ENCODE results near the gene SYT14.
"Not testable (repeated sequence)": the region's sequence is repeated elsewhere in the genome, so short reads cannot be mapped to it uniquely, and the experiment has no call there.

Gene SYT14

GRCh38 chr1:210024996-210025395 lies 87.0 kb downstream of the SYT14 start:
- DNase-seq (ENCODE audit: low read depth, low spot score), result no peak

DNA sequence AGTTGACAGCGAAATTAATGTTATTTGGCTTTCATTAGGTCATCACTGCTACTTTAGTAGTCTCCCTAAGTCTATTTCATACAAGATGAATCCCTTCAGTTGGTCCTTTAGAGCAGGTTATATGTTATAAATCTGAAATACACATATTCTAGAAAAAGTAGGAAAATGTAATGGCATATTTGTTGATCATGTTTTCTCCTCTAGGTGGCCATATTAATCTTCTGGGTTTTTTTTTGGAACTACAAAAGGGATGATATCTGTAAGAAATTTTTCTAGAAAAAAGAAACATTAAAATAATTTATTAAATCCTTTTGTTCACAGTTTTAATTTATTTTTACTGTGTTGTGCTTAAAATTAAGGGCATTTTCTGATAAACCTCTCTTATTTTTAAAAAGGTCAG lies 87.9 kb downstream of the SYT14 start:
- DNase-seq (ENCODE audit: low read depth, low spot score), result no peak

- DNase-seq (ENCODE audit: low read depth, low spot score), result no peak
These were observed 90.0 kb downstream of the SYT14 start for GRCh38 chr1:210027994-210028393.

DNA sequence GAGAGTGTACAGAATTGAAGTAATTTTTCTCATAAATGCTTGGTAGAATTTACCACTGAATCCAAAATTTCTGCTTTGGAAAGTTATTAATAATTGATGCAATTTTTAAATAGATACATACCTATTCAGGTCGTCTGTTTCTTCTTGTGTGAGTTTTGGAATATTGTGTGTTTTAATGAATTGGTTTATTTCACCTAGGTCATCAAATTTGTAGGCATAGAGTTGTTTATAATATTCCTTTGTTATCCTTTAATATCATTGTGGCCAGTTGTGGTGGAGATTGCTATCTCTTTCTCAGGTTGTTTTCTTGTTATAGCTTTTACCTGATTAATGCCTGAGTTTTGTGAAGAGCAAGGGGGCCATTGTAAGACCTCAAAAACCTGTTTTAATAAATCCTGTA lies 93.5 kb downstream of the SYT14 start:
- DNase-seq (ENCODE audit: low read depth, low spot score), result no peak

DNA sequence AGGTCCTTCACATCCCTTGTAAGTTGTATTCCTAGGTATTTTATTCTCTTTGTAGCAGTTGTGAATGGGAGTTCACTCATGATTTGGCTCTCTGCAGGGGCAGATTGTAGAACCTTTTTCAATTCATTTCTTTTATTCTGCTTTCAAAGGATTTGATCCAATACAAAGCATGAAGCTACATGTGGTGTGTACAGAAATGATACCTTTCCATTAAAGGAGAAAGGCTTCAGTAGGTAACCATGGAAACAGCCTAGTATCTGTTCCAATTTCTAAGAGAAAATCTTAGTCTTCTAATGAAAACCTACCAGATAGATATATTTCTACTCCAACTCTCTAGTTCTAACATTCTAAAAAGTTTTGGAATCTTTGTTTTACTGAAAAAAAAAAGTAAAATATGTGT lies 105.0 kb downstream of the SYT14 start:
- DNase-seq (ENCODE audit: low read depth, low spot score), result no peak

GRCh38 chr1:210049616-210050015 lies 111.6 kb downstream of the SYT14 start:
- DNase-seq (ENCODE audit: low read depth, low spot score), result no peak

DNA sequence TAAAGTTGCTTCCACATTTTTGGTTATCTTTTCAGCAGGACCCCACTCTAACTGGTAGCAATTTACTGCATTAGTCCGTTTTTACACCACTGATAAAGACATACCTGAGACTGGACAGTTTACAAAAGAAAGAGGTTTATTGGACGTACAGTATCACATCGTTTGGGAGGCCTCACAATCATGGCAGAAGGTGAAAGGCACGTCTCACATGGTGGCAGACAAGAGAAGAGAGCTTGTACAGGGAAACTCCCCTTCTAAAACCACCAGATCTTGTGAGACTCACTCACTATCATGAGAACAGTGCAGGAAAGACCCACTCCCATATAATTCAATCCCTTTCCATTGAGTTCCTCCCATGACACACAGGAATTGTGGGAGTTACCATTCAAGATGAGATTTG lies 112.5 kb downstream of the SYT14 start:
- DNase-seq (ENCODE audit: low read depth, low spot score), result not testable (repeated sequence)

DNA sequence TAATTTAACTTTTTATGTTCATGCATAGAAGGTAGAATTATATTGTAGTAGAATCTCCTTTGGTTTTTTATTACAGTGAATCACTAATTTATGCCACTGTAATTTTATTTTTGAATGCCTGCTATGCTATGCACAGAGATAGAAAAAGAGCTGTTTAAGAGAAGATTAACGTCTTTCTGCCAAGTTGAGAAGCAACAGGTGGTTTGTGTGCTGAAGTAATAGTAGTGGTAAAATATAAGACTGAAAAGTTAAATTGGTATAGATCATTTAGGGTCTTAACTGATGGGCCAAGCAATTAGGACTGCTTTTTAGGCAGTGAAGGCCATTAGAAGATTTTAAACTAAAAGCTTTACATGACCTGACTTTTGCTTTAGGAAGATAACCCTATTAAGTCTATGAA lies 115.1 kb downstream of the SYT14 start:
- DNase-seq (ENCODE audit: low read depth, low spot score), result no peak

- DNase-seq (ENCODE audit: low read depth, low spot score), result no peak
These were observed 119.6 kb downstream of the SYT14 start for GRCh38 chr1:210057593-210057992.

- no peak for DNase-seq (ENCODE audit: low read depth, low spot score)
These were observed 124.0 kb downstream of the SYT14 start for GRCh38 chr1:210061992-210062391.

DNA sequence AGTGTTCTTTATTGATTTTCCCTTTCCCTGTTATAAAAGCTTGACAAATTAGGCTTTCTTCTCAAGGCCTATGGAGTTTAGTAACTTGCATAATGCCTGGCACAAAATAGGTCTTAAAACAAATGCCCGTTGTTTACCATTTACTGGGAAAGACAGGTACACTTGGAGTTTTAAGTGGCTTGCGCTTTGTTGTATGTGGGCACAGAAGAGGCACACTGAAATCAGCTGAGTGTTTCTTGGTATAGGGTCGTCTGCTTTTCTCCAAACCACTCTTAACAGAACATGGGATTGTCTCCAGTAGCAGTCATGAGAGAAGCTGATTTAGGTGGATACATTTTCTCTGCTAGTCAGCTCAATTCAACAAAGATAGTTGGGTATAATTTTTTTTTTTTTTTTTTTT lies 132.5 kb downstream of the SYT14 start:
- no peak for DNase-seq (ENCODE audit: low read depth, low spot score)

- no peak for DNase-seq (ENCODE audit: low read depth, low spot score)
These were observed 134.1 kb downstream of the SYT14 start for GRCh38 chr1:210072129-210072528.

GRCh38 chr1:210072896-210073504 lies 135.0 kb downstream of the SYT14 start:
- no peak for DNase-seq (ENCODE audit: low read depth, low spot score)

DNA sequence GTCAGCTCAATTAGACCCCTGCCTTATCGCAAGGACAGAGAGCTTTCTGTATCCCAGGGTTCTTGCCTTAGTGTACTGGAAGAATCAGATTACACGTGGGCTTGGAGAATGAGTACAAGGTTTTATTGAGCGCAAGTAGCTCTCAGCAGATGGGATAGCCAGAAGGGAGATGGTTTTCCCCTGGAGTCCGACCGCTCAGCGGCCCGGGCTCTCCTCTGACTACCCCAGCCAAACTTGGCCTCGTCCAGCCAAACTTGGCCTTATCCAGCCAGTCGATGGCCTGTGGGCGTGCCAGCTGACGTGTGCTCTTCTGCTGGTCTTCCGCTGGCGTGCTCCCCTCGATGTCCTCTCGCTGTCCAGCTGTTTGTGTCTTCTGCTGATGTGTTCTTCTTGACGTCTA lies 136.9 kb downstream of the SYT14 start:
- DNase-seq (ENCODE audit: low read depth, low spot score), result no peak

DNA sequence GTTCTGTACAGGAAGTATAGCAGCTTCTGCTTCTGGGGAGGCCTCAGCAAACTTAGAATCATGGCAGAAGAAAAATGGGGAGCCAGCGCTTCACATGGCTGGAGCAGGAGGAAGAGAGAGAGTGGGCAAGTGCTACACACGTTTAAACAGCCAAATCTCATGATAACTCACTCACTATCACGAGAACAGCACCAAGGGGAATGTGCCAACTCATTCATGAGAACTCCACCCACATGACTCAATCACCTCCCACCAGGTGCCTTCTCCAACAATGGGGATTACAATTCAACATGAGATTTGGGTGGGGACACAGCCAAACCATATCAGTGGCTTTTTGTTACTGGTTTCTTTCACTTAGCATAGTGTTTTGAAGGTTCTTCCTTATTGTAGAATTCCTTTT lies 138.6 kb downstream of the SYT14 start:
- DNase-seq (ENCODE audit: low read depth, low spot score), result no peak

DNA sequence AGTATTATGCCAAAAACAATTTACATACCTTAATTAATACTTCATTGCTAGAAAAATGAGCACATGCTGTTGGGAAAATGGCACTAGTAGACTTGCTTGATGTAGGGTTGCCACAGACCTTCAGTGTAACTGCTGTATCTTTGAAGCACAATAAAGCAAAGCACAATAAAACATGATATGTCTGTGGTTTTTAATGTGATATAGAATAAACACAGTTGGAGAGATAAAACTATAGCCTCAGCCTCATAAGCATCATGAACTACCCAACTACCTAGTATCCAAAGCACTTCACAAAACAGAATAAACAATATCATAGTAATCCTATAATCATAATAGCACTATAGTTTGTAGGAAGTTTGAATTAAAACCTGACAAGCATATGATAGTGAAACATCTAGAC lies 143.5 kb downstream of the SYT14 start:
- no peak for DNase-seq (ENCODE audit: low read depth, low spot score)

GRCh38 chr1:210085359-210085758 lies 147.3 kb downstream of the SYT14 start:
- DNase-seq (ENCODE audit: low read depth, low spot score), result no peak

GRCh38 chr1:210087058-210087457 lies 149.0 kb downstream of the SYT14 start:
- no peak for DNase-seq (ENCODE audit: low read depth, low spot score)

GRCh38 chr1:210089855-210090254 lies 151.8 kb downstream of the SYT14 start:
- no peak for DNase-seq (ENCODE audit: low read depth, low spot score)

GRCh38 chr1:210092366-210092765 lies 154.3 kb downstream of the SYT14 start:
- no peak for DNase-seq (ENCODE audit: low read depth, low spot score)

GRCh38 chr1:210093461-210093860 lies 155.4 kb downstream of the SYT14 start:
- DNase-seq (ENCODE audit: low read depth, low spot score), result no peak

GRCh38 chr1:210098356-210098755 lies 160.3 kb downstream of the SYT14 start:
- DNase-seq (ENCODE audit: low read depth, low spot score), result peak; percentile 9

DNA sequence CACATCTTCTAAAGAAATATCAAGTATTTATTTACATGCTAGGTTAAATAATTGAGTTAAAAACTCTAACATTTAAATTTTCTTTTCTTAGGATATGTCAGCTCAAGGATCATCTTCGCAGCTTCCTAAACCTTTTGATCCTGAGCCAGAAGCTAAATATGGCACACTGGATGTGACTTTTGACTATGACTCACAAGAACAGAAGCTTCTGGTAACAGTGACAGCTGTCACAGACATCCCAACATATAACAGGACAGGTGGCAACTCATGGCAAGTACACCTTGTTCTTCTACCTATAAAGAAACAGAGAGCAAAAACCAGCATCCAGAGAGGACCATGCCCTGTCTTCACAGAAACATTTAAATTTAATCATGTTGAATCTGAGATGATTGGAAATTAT lies 161.9 kb downstream of the SYT14 start:
- no peak for DNase-seq (ENCODE audit: low read depth, low spot score)

GRCh38 chr1:210104103-210104502 lies 166.1 kb downstream of the SYT14 start:
- DNase-seq (ENCODE audit: low read depth, low spot score), result no peak
